NT2/D1 (cell line): ENCODE results near the gene DDX10.

ENCODE experiments used
- DNase-seq: peaks from one replicate; pipeline ENCODE4 v3.0.0-alpha.2; 2011; ENCODE audit warnings: low read depth, low spot score
- H3K27me3 ChIP-seq: 2 replicates; pipeline ENCODE4 v1.6.0; 2011; ENCODE audit warnings: mild to moderate bottlenecking; ENCODE audit not compliant: insufficient read length, insufficient read depth
- H3K36me3 ChIP-seq: 2 replicates; pipeline ENCODE4 v1.6.1; 2011; ENCODE audit warnings: mild to moderate bottlenecking, low read length, mixed read lengths; ENCODE audit not compliant: insufficient read depth, insufficient read length
- H3K4me1 ChIP-seq: 2 replicates; pipeline ENCODE4 v1.5.1; 2011; ENCODE audit not compliant: insufficient read depth, insufficient read length
- H3K4me3 ChIP-seq: 2 replicates; pipeline ENCODE4 v1.5.1; 2011; ENCODE audit warnings: low read depth; ENCODE audit not compliant: insufficient read length
- H3K9ac ChIP-seq: 2 replicates; pipeline ENCODE4 v1.6.0; 2011; ENCODE audit warnings: low read depth; ENCODE audit not compliant: insufficient read length
- H3K9me3 ChIP-seq: 2 replicates; pipeline ENCODE4 v1.5.1; 2011; ENCODE audit warnings: mild to moderate bottlenecking, low read length; ENCODE audit not compliant: insufficient read depth
- SUZ12 ChIP-seq: IDR thresholded peaks from 2 replicates; pipeline ENCODE4 v1.6.1; 2011; ENCODE audit not compliant: insufficient read length, insufficient read depth; ENCODE audit errors: extremely low read depth
- YY1 ChIP-seq: IDR thresholded peaks from 2 replicates; pipeline ENCODE4 v1.6.1; 2011; ENCODE audit not compliant: insufficient read length, insufficient read depth
- ZNF274 ChIP-seq: IDR thresholded peaks from 2 replicates; pipeline ENCODE4 v1.6.1; 2011; ENCODE audit warnings: mild to moderate bottlenecking, low read depth, low read length

DDX10 gene

DNA sequence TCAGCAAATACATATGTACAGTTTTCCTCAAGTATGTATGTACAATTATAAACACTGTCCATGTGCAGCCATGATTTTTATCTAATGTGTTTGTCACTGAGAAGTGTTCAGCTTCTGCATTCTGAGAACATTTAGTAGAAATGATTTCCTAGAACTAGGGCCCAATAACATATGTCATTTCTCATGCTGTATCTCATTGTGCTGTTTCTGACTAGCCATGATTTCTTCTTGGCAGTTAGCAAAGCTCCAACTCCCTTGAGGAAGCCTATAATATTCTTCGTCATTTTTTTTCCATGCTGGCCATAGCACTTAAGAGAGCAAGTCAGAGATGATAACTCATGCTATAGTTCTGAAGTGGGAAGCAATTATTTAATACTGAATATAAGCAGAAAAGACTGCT, 187.8 kb downstream of the DDX10 start:
- H3K27me3 ChIP-seq, result no peaks in the 10 kb centered on the region
- H3K36me3 ChIP-seq, result peaks cover 4% of the 10 kb centered on the region
- no peak for TF ChIP-seq ZNF274
- no peak for TF ChIP-seq SUZ12
- H3K9me3 ChIP-seq, result no peaks in the 10 kb centered on the region
- no peaks in the 10 kb centered on the region for H3K4me1 ChIP-seq
- DNase-seq, result no peak
- no peak overlapping the region for H3K9ac ChIP-seq
- H3K4me3 ChIP-seq, result no peak overlapping the region

DNA sequence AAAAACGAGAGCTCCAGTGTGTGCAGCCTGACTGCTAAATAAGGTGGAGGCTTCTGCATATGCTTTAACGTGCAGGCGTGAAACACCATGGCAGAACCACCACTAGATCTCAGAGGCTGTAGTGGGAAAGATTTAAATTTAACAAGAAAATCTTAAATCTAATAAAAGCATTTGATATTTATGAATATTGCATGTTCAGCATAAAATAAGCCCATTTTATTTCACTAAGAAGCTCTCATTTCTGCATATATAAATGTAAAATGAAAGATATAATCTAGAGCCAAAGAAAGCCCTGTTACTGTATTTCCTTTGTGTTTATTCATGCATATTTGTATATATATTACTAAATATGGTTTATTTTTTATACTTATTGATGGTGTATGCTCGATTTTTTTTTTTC, 188.3 kb downstream of the DDX10 start:
- no peak for DNase-seq
- Histone ChIP-seq H3K27me3 (no peaks in the 10 kb centered on the region), H3K9ac (no peak overlapping the region), H3K4me1 (no peaks in the 10 kb centered on the region), H3K4me3 (no peak overlapping the region), H3K9me3 (no peaks in the 10 kb centered on the region), H3K36me3 (peaks cover 4% of the 10 kb centered on the region)
- TF ChIP-seq SUZ12 (no peak), ZNF274 (no peak), YY1 (no peak)

DNA sequence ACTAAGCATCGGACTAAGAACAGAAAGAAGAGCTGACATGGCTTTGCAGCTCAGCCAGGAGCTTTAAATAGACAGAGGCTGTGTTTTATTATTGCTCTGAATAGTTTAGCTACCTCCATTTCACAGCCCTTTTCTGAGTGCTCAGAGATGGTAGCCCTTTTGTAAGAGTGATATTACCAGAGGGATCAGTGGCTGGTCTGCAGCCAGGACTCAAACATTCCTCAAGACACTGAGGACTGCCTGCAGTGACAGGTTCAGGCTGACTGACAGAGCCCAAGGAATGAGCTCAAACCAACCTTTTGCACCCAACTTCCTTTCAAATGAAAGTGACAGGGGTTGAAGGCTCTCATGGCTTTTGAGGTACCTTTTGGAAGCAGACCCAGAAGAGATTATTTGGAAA, 189.0 kb downstream of the DDX10 start:
- DNase-seq, result peak; percentile 5

DNA sequence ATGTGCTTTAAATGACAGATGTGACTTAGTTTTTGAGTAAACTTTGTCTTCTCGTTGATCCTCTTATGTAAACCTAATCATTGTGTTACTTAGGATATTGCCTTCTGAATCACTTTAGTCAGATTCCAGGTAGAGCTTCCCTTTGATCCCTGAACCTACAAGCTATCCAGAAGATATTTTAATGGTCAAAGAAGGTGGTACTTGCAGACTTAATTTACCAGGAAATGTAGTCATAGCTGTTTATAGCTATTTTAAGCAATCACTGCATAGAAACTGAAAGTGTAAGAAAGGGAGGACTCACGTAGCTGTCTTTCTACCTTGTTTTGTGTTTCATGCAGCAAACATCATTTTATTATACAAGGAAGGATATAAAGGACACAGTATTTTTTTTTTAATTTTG, 189.5 kb downstream of the DDX10 start:
- TF ChIP-seq ZNF274, result no peak
- no peak for TF ChIP-seq SUZ12
- TF ChIP-seq YY1, result no peak
- Histone ChIP-seq H3K4me1 (no peaks in the 10 kb centered on the region), H3K36me3 (peaks cover 7% of the 10 kb centered on the region), H3K27me3 (no peaks in the 10 kb centered on the region), H3K9me3 (no peaks in the 10 kb centered on the region), H3K4me3 (no peak overlapping the region), H3K9ac (no peak overlapping the region)
- DNase-seq, result no peak

More for the DNA sequence above, 189.0 kb downstream of the DDX10 start:
- Histone ChIP-seq H3K27me3 (no peaks in the 10 kb centered on the region), H3K9me3 (no peaks in the 10 kb centered on the region), H3K9ac (no peak overlapping the region), H3K4me1 (no peaks in the 10 kb centered on the region), H3K4me3 (no peak overlapping the region), H3K36me3 (peaks cover 6% of the 10 kb centered on the region)
- TF ChIP-seq YY1 (no peak), SUZ12 (no peak)

DNA sequence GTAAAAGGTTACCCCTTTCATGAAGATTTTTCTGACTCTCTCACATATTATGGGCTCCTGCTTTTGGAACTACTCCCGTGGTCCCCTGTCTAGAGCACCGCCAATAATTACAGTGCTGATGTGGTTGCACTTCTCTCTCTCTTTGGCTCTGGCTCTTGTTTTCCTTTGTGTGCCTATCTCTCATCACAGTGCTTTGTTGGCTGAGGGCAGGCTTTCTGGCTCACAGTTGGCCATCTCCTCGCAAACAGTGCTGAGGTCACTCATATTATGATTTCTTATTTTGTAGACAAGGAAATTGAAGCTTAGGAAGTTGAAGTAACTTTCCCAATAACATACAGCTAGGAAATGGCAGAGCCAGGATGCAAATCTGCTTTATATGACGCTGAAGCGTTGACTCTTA, 192.5 kb downstream of the DDX10 start:
- TF ChIP-seq SUZ12 (no peak), ZNF274 (no peak)
- no peak for DNase-seq
- H3K27me3 ChIP-seq, result no peaks in the 10 kb centered on the region
- peaks cover 7% of the 10 kb centered on the region for H3K36me3 ChIP-seq
- H3K9me3 ChIP-seq, result no peaks in the 10 kb centered on the region
- H3K9ac ChIP-seq, result no peak overlapping the region
- no peaks in the 10 kb centered on the region for H3K4me1 ChIP-seq
- no peak overlapping the region for H3K4me3 ChIP-seq

DNA sequence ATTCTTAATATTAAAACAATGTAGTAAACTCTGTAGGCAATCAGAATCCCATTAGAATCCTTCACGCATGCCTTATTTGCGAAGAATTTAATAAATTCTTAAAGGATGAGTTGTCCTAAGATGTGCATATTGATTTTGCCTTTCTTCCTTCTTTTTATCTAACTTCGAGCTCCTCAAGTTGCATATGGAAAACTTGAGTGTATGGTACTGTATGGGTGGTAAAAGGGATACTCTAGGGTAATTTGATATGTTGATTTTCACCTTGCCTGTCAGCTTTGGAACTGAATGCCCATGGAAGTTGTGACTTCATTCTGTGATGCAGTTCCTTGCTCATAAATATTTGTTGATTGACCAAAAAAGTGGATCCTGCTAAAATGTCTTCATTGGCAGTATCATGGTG, 193.8 kb downstream of the DDX10 start:
- peaks cover 3% of the 10 kb centered on the region for H3K36me3 ChIP-seq
- DNase-seq, result no peak
- no peaks in the 10 kb centered on the region for H3K4me1 ChIP-seq
- H3K27me3 ChIP-seq, result no peaks in the 10 kb centered on the region
- H3K4me3 ChIP-seq, result no peak overlapping the region
- H3K9ac ChIP-seq, result no peak overlapping the region
- no peak for TF ChIP-seq YY1
- no peak for TF ChIP-seq ZNF274
- no peak for TF ChIP-seq SUZ12
- H3K9me3 ChIP-seq, result no peaks in the 10 kb centered on the region

DNA sequence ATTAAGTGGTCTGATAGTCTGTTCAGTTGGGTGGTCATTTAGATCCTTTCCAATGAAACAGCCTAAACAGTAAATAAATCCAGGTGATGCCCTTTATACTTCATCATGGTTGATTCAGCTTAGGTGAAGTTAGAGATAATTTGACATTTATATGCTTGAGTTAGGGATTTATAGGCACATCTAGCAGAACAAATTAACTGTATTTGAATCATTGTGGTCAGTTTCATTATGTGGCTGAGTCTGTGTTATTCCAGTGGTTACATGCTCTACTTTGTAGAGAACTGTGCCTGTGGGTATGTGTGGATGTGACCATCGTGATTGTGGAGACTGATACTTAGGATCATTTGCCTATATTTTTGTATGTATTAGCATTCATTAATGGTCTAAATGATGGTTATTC, 194.6 kb downstream of the DDX10 start:
- H3K36me3 ChIP-seq, result peaks cover 3% of the 10 kb centered on the region
- no peaks in the 10 kb centered on the region for H3K9me3 ChIP-seq
- TF ChIP-seq ZNF274, result no peak
- no peak for TF ChIP-seq SUZ12
- TF ChIP-seq YY1, result no peak
- no peak overlapping the region for H3K9ac ChIP-seq
- no peaks in the 10 kb centered on the region for H3K27me3 ChIP-seq
- H3K4me3 ChIP-seq, result no peak overlapping the region
- H3K4me1 ChIP-seq, result no peaks in the 10 kb centered on the region
- no peak for DNase-seq

DNA sequence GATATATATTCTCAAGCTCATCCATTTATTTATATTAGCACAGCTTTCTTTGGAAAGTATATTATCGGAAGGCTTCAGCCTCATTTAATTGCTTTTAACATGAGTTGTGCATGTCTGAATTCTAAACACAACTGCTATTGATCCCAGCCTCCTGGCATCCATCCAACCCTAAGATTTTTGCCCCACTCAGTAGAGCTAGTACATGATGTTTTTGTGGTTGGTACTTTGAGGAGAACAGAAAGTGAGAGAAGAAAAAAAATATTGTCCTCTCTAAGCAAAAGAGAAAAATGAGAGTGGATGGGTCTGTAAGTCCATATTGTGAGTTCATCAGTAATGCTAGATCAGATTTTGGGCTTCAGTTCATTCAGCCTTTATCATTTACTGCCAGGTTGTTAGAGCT, 198.7 kb downstream of the DDX10 start:
- Histone ChIP-seq H3K36me3 (peaks cover 3% of the 10 kb centered on the region), H3K9me3 (no peaks in the 10 kb centered on the region), H3K9ac (no peak overlapping the region), H3K4me3 (no peak overlapping the region), H3K27me3 (no peaks in the 10 kb centered on the region), H3K4me1 (no peaks in the 10 kb centered on the region)
- TF ChIP-seq ZNF274 (no peak), YY1 (no peak), SUZ12 (no peak)
- DNase-seq, result no peak
